Effector CD4-positive, alpha-beta T cell (primary cell): ENCODE data around the gene MEP1B.
"Not testable (repeated sequence)": the region's sequence is repeated elsewhere in the genome, so short reads cannot be mapped to it uniquely, and the experiment has no call there.

Experiments used
- DNase-seq: peaks from one replicate; pipeline ENCODE4 v3.0.0-alpha.2; 2020

The MEP1B gene

DNA sequence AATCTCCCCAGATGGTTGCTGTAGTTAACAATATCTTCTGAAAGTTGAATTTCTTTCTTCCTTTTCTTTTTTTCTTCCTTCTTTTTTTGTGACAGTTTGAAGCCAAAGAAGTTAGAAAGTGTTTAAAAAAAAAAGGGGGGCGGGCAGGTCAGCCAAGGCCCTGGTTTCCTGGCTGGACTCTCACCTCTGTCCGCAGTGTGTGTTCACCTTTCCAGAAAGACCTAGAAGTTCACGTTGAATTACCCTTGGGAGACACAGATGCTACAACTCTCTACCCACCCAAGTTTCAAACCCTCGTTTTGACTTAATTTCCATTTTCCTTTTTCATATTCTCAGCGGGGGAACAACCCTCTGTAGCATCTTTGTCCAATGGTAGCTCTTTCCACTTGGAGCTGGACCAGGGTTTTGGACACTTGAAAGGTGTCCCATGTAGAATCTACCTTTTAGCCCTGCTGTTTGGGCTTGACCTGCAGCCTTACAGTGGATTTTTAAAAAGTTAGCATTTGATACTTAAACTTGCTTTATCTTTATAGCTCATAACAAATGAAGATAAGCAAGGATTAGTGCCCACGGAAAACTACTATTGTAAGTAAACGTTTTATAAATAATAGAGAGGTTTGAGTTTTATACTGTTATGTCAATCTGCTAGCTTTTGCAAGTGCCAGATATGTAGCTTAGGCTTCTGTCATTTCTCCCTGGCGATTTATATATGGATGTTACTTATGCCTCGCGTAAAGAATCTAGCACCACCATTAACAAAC lies 20.0 kb downstream of the MEP1B start:
- DNase-seq: no peak

DNA sequence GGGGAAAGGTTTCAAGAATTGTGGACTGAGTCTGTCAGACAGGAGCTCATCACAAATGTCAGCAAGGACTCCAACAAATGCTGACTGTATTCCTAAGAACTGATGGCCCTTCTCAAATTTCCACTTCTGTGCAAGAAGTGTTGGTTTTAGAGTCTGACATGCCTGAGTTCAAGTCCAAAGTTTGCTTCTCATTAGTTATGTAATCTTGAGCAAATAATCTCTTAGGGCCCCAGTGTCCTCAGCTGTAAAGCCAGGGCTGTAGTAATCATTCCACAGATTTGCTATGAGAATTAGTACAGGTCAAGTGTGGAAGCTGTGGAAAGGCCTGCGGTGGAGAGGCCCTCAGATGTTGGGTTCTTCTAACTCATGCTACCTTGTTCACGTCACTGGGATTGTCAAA lies 23.9 kb downstream of the MEP1B start:
- no peak for DNase-seq

DNA sequence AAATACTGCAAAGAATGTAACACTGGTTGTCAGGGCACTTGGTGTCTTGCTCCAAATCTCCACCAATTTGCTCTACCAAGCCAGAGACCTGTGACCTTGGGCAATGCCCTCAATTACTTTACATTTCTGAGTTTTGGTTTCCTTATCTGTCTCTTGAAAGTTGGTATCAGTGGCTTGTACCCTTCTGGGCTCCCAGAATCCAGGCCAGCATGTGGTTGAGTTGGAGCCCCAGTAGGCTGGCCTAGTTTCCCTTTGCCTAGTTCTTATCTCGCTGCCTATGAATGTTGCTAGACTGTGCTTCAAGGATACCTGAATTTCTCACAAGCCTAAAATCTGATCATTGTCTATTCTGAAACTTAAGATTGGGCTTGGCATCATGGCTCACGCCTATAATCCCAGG lies 26.6 kb downstream of the MEP1B start:
- DNase-seq: no peak

DNA sequence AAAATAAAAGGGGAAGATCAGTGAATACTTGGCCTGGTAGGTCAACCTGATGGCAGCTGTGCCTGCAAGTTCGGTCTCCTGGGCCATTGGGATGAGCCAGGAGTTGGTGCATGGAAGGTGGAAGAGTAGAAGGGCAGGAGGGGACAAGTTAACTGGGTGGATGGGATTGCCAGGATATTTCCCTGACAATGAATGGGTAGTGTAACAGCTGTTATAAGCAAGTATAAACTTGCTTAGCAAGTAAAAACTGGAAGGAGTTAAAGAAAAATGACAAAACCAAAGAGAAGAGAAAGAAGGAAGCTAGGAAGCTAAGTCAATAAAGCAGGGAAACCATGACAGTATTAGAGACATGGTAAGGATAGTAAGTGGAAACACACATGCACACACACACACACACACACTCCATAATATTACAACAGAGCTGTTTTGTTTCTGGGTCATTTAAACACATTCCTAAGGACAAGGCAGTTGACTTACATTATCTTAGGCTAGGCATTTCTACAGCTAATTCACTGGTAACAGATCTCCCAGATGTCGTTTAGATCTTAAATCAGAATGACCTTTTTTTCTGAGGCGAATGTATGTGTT lies 29.7 kb downstream of the MEP1B start:
- no peak for DNase-seq

DNA sequence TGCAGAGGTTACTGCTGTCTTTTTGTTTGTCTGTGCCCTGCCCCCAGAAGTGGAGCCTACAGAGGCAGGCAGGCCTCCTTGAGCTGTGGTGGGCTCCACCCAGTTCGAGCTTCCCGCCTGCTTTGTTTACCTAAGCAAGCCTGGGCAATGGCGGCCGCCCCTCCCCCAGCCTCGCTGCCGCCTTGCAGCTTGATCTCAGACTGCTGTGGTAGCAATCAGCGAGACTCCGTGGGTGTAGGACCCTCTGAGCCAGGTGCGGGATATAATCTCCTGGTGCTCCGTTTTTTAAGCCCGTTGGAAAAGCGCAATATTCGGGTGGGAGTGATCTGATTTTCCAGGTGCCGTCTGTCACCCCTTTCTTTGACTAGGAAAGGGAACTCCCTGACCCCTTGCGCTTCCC lies 43.5 kb downstream of the MEP1B start:
- DNase-seq: not testable (repeated sequence)

DNA sequence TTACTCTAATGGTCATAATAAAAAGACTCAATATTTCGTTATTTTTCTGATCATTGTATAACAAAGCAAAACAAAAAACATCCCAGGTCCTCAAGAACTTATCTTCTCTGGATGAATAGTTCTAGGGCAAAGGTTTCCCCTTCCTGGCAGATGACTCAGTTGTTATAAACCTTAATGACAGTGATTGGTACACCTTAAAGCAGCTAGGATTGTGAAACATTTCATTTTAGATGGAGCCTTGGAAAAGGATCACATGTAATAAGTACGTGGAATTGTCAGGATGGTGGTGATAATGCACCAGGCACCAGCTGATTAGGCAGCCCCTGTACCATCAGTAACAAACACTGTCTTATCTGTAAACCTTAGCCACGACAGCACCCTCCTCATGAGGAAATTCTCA lies 47.2 kb downstream of the MEP1B start:
- no peak for DNase-seq

DNA sequence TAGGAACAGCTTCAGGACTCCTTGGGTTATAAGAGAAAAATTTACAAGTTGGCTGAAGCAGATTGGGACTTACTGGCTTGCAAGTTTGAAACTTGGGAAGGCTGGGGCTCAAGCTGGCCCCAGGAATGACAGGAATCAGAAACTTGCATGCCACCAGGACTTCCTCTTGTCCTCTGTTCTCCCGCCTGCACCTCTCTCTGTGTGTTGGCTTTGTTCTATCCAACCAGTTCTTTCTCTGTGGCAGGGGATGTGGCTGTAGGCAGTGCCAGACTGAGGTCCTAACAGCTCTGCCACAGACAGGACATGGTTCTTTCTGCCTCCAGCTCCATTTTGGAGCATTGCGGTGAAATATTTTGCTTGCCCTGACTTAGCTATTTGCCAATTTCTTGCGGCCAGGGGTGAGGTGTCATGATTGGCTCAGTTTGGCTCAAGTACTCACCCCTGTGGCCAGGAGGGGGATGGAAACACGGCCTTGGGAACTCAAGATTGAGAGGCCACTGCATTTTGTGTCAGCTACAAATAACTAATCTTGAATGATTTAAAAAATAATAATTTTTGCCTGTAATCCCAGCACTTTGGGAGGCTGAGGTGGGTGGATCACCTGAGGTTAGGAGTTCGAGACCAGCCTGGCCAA lies 48.9 kb downstream of the MEP1B start:
- DNase-seq: no peak

DNA sequence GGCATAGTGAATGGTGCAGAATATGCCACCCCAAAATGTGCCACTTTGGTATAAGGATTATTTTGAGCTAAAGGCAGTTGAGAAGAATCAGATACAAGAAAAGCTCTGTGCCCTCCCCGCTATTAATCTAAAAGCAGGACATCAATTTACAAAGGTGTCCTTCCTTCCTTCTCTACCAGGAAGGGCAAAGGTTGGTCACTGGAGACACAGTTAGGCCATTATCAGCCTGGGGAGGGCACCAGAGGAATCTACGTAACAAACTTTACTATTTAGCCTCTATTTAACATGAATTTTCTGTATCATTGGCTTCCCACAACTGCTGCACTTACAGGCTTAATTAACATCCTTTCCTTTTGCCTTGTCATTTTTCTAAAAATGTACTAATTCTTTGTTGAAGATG lies 52.6 kb downstream of the MEP1B start:
- DNase-seq: no peak

DNA sequence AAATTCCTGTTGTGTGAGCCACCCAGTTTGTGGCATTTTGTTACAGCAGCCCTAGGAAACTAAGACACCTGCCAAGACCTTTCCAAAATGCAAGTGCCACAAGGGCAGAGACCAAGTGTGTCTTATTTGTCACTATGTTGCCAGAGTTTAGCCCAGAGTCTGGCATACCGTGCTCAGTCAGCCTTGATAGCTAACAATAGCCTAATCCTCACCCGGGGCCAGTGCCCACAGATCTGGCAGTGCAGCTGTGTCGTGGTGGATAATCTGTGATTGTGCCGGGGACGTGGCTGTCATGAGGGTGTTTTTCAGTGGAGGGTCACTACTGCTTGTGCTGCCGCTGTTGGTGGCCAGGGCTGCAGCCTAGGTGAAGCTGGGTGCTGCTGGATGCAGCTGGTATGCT lies 53.5 kb downstream of the MEP1B start:
- DNase-seq: no peak

DNA sequence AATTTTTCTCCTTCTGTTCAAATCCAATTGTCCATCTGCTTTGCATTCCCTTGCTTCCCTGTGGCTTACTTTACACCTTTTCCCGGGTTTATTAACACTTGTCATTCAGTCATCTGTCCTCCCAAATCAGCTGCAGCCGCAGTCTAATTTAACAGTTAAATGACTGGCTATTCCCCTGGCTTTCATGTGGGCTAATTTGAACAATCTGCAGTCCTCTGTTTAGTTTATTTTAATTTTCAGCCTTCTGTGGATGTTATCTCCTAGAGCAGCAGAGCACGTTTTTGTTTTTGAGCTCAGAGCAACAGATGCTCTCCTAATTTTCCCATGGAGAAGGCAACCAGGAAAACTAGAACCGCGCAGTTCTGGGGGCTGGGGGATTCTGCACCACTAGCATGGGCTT lies 55.0 kb downstream of the MEP1B start:
- no peak for DNase-seq

DNA sequence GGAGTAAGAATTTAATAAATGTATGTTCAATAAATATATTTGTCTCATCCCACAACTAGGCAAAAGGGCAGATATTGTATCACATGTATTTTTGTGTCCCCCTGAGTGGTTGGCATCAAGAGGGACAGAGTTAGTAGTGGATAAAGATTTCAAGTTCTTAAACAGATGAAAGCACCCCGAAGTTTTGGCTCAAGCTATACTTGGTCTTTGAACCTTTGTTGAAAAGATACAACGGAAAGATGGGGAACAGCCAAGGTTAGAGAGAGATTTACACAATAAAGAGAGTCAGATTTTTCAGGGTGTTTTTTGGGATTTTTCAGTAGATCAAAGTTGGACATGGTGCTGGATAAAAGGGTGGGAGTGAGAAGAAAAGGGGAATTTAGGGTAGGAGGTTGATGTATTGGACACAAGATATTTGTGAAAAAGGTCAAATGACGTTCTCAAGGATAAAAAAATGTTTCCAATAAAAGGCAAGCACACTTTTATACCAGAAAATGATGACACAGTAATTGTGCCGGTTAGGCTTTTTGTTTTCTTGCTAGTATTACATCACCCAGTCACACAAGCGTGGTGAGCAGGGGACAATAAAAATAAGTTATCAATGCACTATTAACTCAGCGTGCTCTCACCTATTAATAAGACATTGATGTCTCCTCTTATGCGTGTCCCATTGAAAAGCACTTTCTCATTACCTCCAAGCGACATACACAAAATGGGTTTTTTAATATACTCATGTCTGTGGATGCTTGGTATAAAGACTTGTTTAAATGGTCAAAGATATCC lies 59.5 kb downstream of the MEP1B start:
- DNase-seq: no peak

DNA sequence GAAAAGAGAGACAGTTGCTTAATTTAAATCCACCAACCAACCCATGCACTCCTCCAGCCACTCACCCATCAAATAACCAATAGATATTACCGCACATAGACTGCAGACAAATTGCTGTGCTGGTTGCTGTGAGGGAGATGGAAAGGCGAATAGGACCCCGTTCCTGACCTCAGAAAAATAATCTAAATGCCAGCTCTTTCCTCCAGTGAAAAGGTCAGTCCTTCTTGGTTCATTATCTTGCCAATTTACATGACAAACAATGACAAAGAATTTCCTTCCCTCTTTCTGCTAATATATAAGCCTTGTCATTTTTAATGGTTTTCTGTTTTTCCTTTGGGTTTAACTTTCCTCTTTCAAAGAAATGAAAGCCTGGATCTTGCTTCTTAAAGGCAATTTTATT lies 61.6 kb downstream of the MEP1B start:
- no peak for DNase-seq

DNA sequence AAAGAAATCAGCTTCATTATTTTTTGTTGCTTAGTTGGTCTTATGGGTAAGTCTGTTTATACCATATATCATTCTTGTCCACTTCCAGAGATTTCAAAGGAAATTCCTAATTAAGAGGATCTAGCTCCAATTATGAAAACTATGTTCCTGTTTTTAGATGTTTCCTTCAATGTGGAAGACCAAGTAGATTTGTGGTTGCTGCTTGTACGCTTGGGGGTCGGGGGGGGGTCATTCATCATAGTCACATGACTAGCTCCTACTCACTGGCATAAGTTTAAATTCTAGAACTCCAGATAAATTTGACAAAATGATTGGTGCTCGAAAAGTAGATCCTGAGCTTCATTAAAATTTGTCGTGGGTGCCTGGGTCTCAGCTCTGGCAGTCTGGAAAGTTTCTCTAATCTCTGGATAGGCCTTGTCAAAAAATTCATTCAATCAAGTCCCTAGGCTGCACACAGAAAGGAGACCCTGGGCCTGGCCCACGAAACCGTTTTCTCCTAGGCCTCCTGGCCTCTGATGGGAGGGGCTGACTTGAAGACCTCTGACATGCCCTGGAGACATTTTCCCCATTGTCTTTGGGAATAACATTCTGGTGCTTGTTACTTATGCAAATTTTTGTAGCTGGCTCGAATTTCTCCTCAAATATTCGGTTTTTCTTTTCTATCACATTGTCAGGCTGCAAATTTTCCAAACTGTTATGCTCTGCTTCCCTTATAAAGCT lies 62.5 kb downstream of the MEP1B start:
- no peak for DNase-seq

DNA sequence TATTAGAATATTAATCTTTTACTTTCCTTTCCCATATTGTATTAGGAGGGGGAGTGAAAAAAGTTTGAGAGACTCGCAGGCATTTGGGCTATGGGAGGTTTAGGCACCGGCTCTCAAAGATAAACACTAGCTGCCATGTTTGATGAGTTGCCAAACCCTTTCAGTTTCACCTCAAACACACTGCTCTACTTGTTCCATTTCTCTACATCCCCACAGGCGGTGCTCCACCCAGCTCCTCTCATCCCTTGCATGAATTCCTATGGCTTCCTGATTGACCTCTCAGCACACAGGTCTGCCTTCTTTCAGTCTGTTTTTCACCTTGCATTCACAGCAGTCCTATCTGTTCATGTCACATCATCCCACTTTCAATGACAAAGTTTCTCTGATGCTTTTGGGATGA lies 65.7 kb downstream of the MEP1B start:
- DNase-seq: no peak

DNA sequence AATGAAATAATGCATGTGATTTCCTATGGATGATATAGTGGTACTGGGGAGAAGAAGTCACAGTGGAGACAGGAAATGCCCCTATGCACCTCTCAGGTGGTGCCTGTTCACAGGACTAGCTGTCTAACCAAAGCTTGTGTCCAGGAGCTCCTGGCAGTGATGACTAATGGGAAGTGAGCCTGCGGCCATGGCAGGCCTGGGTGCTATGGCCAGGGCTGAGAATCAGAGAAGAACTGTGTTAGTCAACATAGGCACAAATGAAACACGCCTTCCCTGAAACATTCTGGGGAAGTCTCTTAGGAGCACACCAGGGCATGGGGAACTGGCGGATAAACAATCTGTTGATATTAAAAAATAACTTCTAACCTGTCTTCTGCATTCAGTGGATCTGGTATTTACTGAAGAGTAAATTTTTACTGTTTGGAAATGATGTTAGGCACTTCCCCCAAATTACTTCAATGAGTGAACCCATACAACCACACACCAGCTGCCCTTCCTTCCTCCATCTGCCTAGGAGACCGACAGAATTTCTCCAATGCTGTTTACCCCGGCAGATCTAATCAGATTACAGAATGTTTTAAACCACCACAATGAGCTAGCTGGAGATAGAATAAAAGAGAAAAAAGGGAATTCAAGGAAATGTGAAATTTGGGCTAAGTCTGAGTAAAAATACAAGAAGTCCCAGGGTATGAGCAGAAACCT lies 67.4 kb downstream of the MEP1B start:
- no peak for DNase-seq

DNA sequence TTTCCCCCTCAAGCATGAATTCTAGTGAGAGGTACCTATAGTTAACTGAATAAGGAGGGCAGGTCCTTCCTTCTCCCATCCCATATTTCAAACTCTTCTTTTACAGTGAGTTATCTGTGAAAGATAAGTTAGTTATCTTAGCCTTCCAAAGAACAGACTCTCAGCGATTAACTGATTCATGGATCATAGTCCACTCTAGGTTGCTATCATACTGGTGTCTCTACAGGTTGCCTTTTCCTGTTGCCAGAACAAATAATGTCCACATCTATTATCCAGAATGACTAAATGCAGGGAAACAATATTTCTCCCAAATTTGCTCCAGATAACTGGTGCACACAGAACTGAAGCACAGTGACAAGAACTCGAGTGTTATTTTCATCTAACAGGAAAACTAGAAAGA lies 68.3 kb downstream of the MEP1B start:
- DNase-seq: no peak

DNA sequence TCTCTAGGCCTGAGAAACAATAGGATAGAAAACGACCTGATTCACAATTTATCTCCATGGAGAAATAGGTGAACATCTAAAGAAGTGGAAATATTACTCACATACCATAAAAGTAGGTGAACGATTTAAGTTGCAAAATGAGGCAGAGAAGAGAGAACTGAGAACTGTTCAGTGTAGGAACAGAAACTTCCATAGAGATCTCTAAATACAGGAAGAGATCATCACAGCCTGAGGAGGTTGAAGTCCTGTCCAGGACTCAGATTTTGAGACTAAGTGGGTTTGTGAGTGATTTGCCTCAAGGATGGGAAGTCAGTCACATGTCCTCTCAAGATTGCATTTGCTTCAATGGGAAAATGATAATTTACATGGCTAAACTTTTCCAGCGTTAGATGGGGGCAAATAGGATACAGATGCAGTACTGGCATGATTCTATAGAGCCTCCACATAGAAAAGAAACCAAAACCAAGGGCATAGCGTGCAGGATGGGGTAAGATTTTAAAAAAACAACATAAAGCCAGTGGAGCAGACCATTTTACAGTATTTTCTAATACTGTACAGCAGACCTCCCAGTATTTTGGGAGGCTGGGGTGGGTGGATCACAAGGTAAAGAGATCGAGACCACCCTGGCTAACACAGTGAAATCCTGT lies 68.8 kb downstream of the MEP1B start:
- no peak for DNase-seq

DNA sequence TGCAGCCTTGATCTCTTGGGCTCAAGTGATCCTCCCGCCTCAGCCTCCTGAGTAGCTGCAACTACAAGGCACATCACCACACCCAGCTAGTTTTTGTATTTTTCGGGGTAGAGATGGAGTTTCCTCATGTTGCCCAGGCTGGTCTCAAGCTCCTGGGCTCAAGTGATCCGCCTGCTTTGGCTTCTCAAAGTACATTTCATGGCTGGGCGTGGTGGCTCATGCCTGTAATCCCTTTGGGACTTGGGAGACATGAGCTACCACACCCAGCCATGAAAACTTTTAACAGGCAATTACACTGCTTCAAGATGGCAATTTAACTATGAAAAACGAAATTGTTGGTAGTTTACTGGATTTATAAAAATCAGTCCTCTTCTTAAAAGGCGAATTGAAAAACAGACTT lies 69.7 kb downstream of the MEP1B start:
- no peak for DNase-seq

DNA sequence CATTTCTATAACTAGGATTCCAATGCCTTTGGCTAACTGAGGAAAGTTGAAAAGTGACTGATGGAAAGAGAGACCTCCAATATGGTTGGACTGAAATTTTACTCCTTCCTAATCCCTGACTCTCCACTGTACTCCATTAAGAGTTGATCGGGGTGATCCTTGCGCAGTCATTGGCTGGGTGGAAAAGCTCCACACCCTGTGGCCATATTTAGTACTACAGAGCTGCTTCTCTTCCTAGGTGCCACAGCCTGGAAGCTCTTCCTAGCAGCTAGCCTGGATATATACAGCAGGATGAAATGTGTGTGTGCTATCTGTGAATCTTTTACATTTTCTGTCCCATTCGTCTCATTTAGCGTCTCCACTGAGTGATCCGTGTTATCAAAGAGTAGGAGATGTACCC lies 71.2 kb downstream of the MEP1B start:
- DNase-seq: no peak

DNA sequence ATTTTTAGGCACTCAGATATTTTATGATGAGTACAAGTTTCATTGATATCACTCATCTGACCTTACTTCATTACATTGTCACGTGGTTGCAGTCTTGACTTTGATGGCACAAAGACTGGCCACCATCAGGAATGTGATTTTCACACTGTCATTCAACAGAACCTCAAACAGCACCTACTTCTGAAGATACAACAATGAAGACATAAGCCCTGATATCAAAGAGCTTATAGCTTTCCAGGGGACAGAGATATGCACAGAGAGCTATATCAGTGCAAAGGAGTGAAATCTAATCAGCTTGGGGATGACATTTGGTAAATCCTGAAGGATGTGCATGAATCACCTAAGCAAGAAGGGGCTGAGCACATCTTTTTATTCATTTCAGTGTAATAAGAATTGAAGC lies 72.3 kb downstream of the MEP1B start:
- DNase-seq: no peak

DNA sequence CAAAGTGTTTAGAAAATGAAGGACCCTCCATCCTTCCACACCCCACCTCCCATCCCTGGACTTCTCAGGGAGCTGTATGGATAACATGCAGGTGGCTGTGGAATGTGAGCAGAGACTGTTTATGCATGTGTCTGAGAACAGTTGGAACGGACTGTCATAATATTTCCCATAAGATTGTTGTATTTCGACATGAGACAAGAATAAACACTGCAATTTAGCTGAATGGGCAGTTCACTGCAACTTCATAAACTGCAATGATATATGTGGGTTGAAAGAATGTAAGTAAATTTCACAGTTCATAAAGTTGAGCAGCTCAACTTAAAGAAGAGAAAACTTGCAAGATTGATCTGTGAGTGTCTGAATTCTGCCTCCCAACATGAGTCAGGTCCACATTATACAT lies 74.6 kb downstream of the MEP1B start:
- DNase-seq: no peak

DNA sequence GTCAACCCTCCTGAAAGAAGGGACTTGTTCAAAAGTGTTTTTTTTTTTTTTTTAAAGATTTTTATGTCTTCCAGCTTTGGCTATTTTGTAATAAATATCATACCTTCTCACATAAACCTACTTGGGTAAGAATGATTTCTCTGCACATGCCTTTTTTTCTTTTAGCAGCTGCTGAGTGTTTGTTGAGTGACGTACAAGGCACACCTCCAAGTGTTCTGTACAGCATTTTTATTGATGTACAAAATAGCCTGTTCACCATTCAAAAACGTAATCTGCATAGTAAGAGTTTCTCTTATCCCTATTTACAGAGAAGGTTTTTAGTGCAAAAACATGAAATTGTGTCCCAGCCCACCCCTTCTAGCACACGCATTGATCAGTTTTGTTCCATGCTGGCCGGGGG lies 77.6 kb downstream of the MEP1B start:
- DNase-seq: no peak
